GM21576 (cell line): ENCODE results near the gene STXBP1.
"Not testable (repeated sequence)": the region's sequence is repeated elsewhere in the genome, so short reads cannot be mapped to it uniquely, and the experiment has no call there.

Experiments used
- ATAC-seq: cut with Tn5 transposase; IDR thresholded peaks from one replicate; pipeline ENCODE4 v1.9.1; 2021; ENCODE audit warnings: mild to moderate bottlenecking, moderate library complexity; ENCODE audit not compliant: unreplicated experiment

The STXBP1 gene

GRCh38 chr9:127613583-127613954 lies 1.5 kb downstream of the STXBP1 start:
- ATAC-seq = no peak

- ATAC-seq = no peak
Observed at GRCh38 chr9:127614961-127615360, 2.9 kb downstream of the STXBP1 start.

- ATAC-seq = not testable (repeated sequence)
Observed at GRCh38 chr9:127621339-127621970, 9.4 kb downstream of the STXBP1 start.

GRCh38 chr9:127626752-127627493 lies 14.8 kb downstream of the STXBP1 start:
- no peak for ATAC-seq

- no peak for ATAC-seq
Observed at GRCh38 chr9:127627494-127627855, 15.4 kb downstream of the STXBP1 start.

- ATAC-seq = no peak
Observed at GRCh38 chr9:127628758-127629467, 16.8 kb downstream of the STXBP1 start.

- no peak for ATAC-seq
Observed at GRCh38 chr9:127629468-127630081, 17.5 kb downstream of the STXBP1 start.

- ATAC-seq = no peak
Observed at GRCh38 chr9:127633216-127633862, 21.3 kb downstream of the STXBP1 start.

GRCh38 chr9:127634021-127634420 lies 21.9 kb downstream of the STXBP1 start:
- no peak for ATAC-seq

- no peak for ATAC-seq
Observed at GRCh38 chr9:127634698-127635097, 22.6 kb downstream of the STXBP1 start.

GRCh38 chr9:127635201-127635735 lies 23.2 kb downstream of the STXBP1 start:
- ATAC-seq = no peak

GRCh38 chr9:127637322-127637847 lies 25.3 kb downstream of the STXBP1 start:
- no peak for ATAC-seq

- ATAC-seq = no peak
Observed at GRCh38 chr9:127640908-127641545, 28.9 kb downstream of the STXBP1 start.

- ATAC-seq = no peak
Observed at GRCh38 chr9:127642082-127642740, 30.1 kb downstream of the STXBP1 start.

GRCh38 chr9:127644146-127644827 lies 32.2 kb downstream of the STXBP1 start:
- no peak for ATAC-seq

GRCh38 chr9:127644943-127645342 lies 32.9 kb downstream of the STXBP1 start:
- ATAC-seq = no peak

- no peak for ATAC-seq
Observed at GRCh38 chr9:127647451-127647850, 35.4 kb downstream of the STXBP1 start.

- no peak for ATAC-seq
Observed at GRCh38 chr9:127650518-127650917, 38.4 kb downstream of the STXBP1 start.
